NB4 (cell line): Measurements from ENCODE around the gene NIPAL4.
A peak's percentile ranks its signal among the peaks of the same experiment; 100 is the strongest.

Experiments used
- DNase-seq: peaks from one replicate; pipeline ENCODE4 v3.0.0; 2010; ENCODE audit warnings: low read depth
- H3K4me3 ChIP-seq: one replicate; pipeline ENCODE4 v1.5.1; 2011; ENCODE audit warnings: mild to moderate bottlenecking, low read depth, low read length, moderate library complexity
- CTCF ChIP-seq: IDR thresholded peaks from one replicate; pipeline ENCODE4 v1.5.1; 2012; ENCODE audit warnings: low read depth, low read length
- MYC ChIP-seq: IDR thresholded peaks from 2 replicates; pipeline ENCODE4 v1.6.1; 2011; ENCODE audit warnings: low read depth, low read length
- POLR2A ChIP-seq: IDR thresholded peaks from 2 replicates; pipeline ENCODE4 v1.6.1; 2011; ENCODE audit warnings: mild to moderate bottlenecking; ENCODE audit not compliant: insufficient read length; ENCODE audit errors: extremely low read depth
- TF ChIP-seq, protein P1 (sequence below): IDR thresholded peaks from 2 replicates; pipeline ENCODE4 v1.6.1; 2011; ENCODE audit warnings: low read depth, low read length

NIPAL4 gene

GRCh38 chr5:157497875-157498611, 38.0 kb downstream of the NIPAL4 start:
- DNase-seq = no peak
- no peak overlapping the region for H3K4me3 ChIP-seq
- TF ChIP-seq CTCF = no peak
- TF ChIP-seq, protein P1, sequence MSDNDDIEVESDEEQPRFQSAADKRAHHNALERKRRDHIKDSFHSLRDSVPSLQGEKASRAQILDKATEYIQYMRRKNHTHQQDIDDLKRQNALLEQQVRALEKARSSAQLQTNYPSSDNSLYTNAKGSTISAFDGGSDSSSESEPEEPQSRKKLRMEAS = no peak
- TF ChIP-seq MYC = no peak
- TF ChIP-seq POLR2A = no peak

DNA sequence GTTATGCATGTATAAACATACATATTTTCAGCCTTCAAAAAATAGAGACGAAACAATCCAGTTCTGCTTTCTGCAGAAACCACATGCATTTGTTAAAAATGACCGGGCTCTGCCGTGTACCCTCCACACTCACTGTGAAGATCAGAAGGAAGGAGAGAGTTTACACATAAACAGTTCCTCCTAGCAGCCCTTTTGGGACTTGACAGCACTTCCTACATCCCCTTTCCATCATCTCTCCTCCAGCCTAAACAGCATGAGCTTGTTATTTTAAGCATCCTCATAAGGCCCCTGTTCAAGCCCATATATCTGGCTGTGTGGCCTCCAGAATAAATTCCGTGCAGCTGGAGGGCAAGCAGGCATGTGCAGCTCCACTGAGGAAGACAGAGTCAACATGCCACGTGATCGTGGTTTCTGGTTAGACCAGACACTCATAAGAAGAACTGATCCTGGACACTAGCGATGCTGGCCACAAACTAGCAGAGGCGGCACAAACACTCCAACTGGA, 42.2 kb downstream of the NIPAL4 start:
- peak; percentile 49 for DNase-seq

DNA sequence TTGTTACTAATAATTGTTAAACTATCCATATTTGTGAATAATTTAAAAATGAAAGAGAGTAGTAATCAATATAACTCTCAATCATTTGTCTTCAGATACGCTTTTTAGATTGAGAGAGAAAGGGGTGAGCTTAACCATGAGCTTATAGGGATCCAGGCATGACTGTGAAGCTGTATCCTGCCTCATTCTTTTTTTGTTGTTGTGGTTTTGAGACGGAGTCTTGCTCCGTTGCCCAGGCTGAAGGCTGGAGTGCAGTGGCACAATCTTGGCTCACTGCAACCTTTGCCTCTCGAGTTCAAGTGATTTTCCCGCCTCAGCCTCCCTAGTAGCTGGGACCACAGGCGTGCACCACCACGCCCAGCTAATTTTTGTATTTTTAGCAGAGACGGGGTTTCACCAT, 44.0 kb downstream of the NIPAL4 start:
- H3K4me3 ChIP-seq = no peak overlapping the region
- TF ChIP-seq MYC (no peak), POLR2A (no peak), CTCF (no peak)
- TF ChIP-seq, protein P1 = no peak
- DNase-seq = no peak

More for the DNA sequence above, 42.2 kb downstream of the NIPAL4 start:
- TF ChIP-seq, protein P1 = peak; percentile 72; the same call in 1 of the 2 replicates
- TF ChIP-seq POLR2A (no peak), MYC (peak; percentile 37; the same call in 1 of the 2 replicates)
- no peak overlapping the region for H3K4me3 ChIP-seq

DNA sequence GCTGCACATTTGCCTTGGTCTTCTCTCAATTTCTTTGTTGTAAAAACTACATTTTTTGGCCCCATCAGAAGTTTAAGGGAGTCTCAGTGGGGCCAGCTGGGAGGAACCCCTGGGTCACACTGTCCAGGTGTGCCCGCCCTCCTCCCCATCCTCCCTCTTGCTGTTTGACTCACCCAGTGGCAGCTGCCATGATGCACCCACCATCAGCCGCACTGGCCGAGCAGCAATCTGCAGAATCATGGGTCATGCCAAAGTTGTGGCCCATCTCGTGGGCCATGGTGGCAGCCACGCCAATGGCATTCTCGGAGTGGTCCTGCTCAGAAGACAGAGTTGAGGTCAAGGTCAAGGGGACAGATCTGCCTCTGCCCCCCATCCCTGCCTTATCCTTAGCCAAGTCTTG, 45.5 kb downstream of the NIPAL4 start:
- DNase-seq = no peak
- TF ChIP-seq CTCF (no peak), POLR2A (no peak), MYC (no peak)
- TF ChIP-seq, protein P1 = no peak

GRCh38 chr5:157506066-157506590, 46.1 kb downstream of the NIPAL4 start:
- H3K4me3 ChIP-seq = no peak overlapping the region

More for the DNA sequence above, 45.5 kb downstream of the NIPAL4 start:
- no peak overlapping the region for H3K4me3 ChIP-seq

More at GRCh38 chr5:157506066-157506590, 46.1 kb downstream of the NIPAL4 start:
- no peak for DNase-seq
- TF ChIP-seq POLR2A (no peak), MYC (no peak), CTCF (no peak)
- TF ChIP-seq, protein P1 = no peak
